ENCODE data around the gene EWSR1. TPM values are rescaled to one million over a fixed set of nuclear protein-coding genes. Genes with fewer than 3 reads are reported as not detected.

The EWSR1 gene
- total RNA-seq, 2 donors from 2014 or later, result 145 to 236 TPM

DNA sequence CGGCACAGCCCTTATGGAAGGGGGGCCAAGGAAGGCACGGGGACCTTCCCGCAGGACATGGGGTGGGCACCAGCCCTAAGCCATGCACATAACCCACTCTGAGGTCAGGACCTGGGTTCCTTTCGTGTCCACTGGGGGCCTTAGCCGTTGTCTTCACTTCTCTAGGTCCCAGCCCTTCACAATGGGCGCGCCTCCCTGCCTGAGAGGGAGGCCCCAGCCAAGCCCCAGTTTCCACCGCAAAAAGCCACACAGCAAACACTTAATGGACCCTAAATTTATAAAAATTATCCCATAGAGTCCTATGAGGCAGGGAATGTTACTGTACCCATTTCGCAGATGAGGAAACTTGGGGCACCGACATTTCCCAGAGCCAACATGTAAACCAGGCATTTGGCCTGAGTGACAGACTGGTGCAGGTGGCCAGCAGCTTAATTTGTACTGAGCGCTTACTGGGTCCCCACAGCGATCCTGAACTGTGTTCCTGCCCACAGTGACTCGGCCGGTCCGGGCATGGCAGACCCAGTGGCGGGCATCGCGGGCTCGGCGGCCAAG lies 39.6 kb downstream of the EWSR1 start:
- Histone ChIP-seq H3K4me1 (peaks cover 30% of the 10 kb centered on the region), H3K36me3 (no peaks in the 10 kb centered on the region), H3K9ac (ENCODE audit: low read depth in 2 of 2, low read length in 2 of 2) (peak overlapping the region; percentile 73 to 81), H3K27me3 (no peaks in the 10 kb centered on the region), H3K9me3 (no peaks in the 10 kb centered on the region), H3K27ac (peak overlapping the region; percentile 54), H3K4me3 (peak overlapping the region; percentile 96)
- intact Hi-C loops (cut with DNase I), result no loop called here
- TF ChIP-seq, protein P1, sequence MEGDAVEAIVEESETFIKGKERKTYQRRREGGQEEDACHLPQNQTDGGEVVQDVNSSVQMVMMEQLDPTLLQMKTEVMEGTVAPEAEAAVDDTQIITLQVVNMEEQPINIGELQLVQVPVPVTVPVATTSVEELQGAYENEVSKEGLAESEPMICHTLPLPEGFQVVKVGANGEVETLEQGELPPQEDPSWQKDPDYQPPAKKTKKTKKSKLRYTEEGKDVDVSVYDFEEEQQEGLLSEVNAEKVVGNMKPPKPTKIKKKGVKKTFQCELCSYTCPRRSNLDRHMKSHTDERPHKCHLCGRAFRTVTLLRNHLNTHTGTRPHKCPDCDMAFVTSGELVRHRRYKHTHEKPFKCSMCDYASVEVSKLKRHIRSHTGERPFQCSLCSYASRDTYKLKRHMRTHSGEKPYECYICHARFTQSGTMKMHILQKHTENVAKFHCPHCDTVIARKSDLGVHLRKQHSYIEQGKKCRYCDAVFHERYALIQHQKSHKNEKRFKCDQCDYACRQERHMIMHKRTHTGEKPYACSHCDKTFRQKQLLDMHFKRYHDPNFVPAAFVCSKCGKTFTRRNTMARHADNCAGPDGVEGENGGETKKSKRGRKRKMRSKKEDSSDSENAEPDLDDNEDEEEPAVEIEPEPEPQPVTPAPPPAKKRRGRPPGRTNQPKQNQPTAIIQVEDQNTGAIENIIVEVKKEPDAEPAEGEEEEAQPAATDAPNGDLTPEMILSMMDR (IDR thresholded peaks at IDR 0.05), result no peak
- peak; percentile 31 for DNase-seq

DNA sequence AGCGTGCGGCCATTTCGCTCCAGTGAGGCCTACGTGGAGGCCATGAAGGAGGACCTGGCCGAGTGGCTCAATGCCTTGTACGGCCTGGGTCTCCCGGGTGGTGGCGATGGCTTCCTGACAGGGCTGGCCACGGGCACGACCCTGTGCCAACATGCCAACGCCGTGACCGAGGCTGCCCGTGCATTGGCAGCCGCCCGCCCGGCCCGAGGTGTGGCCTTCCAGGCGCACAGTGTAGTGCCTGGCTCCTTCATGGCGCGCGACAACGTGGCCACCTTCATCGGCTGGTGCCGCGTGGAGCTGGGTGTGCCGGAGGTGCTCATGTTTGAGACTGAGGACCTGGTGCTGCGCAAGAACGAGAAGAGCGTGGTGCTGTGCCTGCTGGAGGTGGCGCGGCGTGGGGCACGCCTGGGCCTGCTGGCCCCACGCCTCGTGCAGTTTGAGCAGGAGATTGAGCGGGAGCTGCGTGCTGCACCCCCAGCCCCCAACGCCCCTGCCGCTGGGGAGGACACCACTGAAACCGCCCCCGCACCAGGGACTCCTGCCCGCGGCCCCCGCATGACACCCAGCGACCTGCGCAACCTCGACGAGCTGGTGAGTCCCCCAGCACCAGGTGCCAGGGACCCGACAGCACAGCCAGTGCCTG lies 40.2 kb downstream of the EWSR1 start:
- Histone ChIP-seq H3K9me3 (no peaks in the 10 kb centered on the region), H3K9ac (ENCODE audit: low read depth in 2 of 2, low read length in 2 of 2) (peak overlapping the region in 1 of 2 donors; percentile 39), H3K27ac (no peak overlapping the region), H3K27me3 (no peaks in the 10 kb centered on the region), H3K36me3 (no peaks in the 10 kb centered on the region), H3K4me3 (no peak overlapping the region), H3K4me1 (peaks cover 31% of the 10 kb centered on the region)
- intact Hi-C loops (cut with DNase I), result no loop called here
- TF ChIP-seq, protein P1 (IDR thresholded peaks at IDR 0.05), result no peak
- DNase-seq, result no peak

DNA sequence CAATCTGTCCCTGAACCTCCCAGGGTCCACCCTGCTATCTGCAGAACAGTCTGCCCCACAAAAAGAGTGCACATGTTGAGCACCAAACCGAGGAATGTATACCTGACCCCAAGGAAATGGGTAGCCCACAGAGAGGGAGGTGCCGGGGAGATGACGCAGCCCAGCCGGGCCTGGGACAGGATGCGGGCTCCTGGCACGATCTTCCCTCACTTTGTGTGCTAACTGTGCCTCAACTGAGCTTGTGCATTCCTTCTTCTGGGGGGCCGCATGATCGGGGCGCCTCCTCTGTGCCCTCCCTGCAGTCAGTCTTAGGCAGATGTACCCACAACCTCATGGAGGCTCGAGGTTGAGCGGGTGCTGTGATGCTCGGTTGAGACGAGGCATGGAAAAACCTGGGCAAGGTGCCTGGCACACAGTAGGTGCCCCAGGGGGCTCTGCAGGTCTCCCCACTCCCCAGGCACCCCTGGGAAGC lies 40.8 kb downstream of the EWSR1 start:
- H3K4me3 ChIP-seq, result no peak overlapping the region

DNA sequence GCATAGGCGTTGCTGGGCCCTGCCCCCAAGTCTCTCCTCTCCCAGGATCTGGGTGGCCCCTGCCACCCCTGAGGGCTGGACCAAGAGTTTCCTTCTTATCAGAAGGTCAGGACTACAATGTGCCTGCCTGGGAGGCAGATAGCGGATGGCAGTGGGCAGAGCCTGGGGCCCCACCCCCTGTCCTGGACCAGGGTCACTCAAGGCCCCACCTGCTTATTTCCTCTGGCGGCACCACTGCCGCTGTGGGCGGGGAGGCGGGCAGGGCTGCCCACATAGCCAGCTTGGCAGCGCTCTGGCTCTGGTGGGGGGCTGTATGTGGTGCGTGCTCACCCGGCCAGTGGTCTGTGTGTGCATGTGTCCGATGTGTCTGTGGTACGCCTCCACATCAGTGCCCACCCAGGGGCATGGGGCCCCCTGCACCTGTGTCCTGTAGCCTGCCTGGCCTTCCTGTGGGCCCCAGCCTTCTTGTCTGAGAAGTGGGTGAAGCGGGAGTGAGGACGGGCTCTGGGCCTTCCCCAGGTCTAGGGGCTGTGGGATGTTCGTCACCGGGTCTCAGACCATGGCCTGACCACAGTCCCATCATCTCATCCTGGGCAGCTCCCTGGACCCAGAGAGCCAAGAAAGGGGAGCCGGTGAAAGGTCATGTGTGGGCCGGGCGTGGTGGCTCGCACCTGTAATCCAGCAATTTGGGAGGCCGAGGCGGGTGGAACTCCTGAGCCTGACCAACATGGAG lies 41.4 kb downstream of the EWSR1 start:
- no peaks in the 10 kb centered on the region for H3K36me3 ChIP-seq
- peaks cover 39% of the 10 kb centered on the region for H3K4me1 ChIP-seq
- no peak overlapping the region for H3K4me3 ChIP-seq
- peak overlapping the region; percentile 6 for H3K27ac ChIP-seq
- H3K27me3 ChIP-seq, result peaks cover 5% of the 10 kb centered on the region
- peak; percentile 62 for DNase-seq
- no peaks in the 10 kb centered on the region for H3K9me3 ChIP-seq
- intact Hi-C loops (cut with DNase I), result no loop called here
- H3K9ac ChIP-seq (ENCODE audit: low read depth in 2 of 2, low read length in 2 of 2), result peak overlapping the region; percentile 35 to 62
- TF ChIP-seq, protein P1 (IDR thresholded peaks at IDR 0.05), result no peak

More for the DNA sequence above, 40.8 kb downstream of the EWSR1 start:
- DNase-seq, result no peak
- Histone ChIP-seq H3K27me3 (no peaks in the 10 kb centered on the region), H3K36me3 (no peaks in the 10 kb centered on the region), H3K9me3 (no peaks in the 10 kb centered on the region), H3K9ac (ENCODE audit: low read depth in 2 of 2, low read length in 2 of 2) (peak overlapping the region; percentile 35 to 62), H3K27ac (peak overlapping the region; percentile 6), H3K4me1 (peaks cover 37% of the 10 kb centered on the region)
- intact Hi-C loops (cut with DNase I), result no loop called here
- TF ChIP-seq, protein P1 (IDR thresholded peaks at IDR 0.05), result no peak

DNA sequence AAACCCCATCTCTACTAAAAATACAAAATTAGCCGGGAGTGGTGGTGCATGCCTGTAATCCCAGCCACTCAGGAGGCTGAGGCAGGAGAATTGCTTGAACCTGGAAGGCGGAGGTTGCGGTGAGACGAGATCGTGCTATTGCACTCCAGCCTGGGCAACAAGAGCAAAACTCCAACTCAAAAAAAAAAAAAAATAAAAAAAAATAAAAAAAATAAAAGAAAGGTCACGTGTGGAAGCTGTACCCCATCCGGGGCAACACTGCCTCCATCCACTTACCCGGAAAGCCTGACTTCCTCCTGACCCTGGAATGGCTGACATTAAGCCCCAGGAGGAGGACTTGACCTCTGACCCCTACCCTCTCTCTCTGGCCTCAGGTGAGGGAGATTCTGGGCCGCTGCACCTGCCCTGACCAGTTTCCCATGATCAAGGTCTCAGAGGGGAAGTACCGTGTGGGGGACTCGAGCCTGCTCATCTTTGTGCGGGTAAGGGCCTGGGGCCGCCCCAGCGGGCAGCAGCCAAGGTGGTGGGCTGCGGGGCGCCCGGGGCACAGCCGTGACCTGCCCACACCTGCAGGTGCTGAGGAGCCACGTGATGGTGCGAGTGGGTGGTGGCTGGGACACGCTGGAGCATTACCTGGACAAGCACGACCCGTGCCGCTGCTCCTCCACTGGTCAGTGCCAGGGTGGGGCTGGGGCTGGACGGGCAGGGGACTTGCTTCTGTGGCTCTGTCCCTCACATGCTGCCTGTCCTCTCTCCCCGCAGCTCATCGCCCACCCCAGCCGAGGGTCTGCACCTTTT lies 42.2 kb downstream of the EWSR1 start:
- TF ChIP-seq, protein P1 (IDR thresholded peaks at IDR 0.05), result no peak
- Histone ChIP-seq H3K27ac (no peak overlapping the region), H3K9ac (ENCODE audit: low read depth in 2 of 2, low read length in 2 of 2) (peak overlapping the region; percentile 24 to 26), H3K36me3 (no peaks in the 10 kb centered on the region), H3K4me3 (no peak overlapping the region), H3K9me3 (no peaks in the 10 kb centered on the region), H3K27me3 (peaks cover 12% of the 10 kb centered on the region), H3K4me1 (peaks cover 42% of the 10 kb centered on the region)
- no peak for DNase-seq
- intact Hi-C loops (cut with DNase I), result no loop called here

Measured in colonic mucosa (tissue), 4 donors.